Measurements from ENCODE around the gene ZSCAN26.

Gene ZSCAN26

GRCh38 chr6:28322661-28323060 lies 55.7 kb downstream of the ZSCAN26 start:
- no peak for DNase-seq (ENCODE audit: low spot score)

GRCh38 chr6:28323813-28324424 lies 57.0 kb downstream of the ZSCAN26 start:
- DNase-seq (ENCODE audit: low spot score), result no peak

GRCh38 chr6:28326371-28326948 lies 59.5 kb downstream of the ZSCAN26 start:
- DNase-seq (ENCODE audit: low spot score), result no peak

Data from ecto neural progenitor cell (in vitro differentiated cells).